ENCODE measurements around the gene DNAJC18. TPM values are rescaled to one million over a fixed set of nuclear protein-coding genes. Genes with fewer than 3 reads are reported as not detected.
"Not testable (repeated sequence)": the region's sequence is repeated elsewhere in the genome, so short reads cannot be mapped to it uniquely, and the experiment has no call there.

Gene DNAJC18
- polyA plus RNA-seq (2013, experiment 1 of 2; ENCODE audit: insufficient read length) = 29.8 TPM
- polyA plus RNA-seq (2013, experiment 2 of 2; ENCODE audit: insufficient read length) = 26.5 TPM

DNA sequence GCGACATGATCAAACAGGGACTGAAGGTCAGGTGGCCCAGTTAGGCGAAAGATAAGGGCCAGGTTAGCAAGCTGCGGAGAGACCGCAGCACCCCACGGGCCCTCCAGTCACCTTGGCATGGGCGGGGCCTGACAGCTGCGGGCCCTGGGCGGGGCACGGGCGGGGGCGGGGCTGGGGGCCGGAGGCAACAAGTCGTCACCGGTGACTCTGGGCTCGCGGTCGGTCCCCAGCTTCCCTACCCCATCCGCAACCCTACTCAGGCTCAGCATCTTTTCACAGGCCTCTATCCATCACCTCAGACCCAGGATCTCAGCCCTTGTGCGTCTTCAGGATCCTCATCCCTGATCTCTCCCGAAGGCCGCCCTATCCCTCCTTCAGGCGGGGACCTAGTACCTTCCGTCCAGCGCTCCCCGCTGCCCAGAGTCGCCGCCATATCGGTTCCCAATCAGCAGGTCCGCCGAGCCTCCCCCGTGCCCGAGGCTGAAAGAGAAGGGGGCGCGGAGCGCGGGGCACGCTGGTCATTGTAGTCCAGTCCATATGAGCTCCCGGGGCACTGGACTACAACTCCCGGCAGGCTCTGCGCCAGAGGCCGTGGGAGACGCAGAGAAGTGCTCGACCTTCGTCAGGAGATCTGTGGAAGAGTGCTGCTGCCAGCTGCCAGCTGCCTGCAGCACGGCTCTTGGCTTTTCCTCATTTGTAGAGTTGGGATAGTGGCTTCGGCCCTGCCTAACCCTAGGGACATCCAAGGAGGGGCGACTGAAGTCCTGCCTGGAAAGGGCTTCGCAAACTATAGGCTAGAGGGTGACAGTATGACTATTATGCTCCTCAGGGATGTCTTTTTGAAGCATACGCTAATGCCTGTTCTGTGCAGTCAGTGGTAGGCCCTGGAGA, at the start of gene DNAJC18:
Gene DNAJC18 (minus strand): TSS at position 513 of the 891 bp plus-strand sequence. CDS start 80 bp downstream, at position 433.
- DNase-seq = peak; percentile 90

DNA sequence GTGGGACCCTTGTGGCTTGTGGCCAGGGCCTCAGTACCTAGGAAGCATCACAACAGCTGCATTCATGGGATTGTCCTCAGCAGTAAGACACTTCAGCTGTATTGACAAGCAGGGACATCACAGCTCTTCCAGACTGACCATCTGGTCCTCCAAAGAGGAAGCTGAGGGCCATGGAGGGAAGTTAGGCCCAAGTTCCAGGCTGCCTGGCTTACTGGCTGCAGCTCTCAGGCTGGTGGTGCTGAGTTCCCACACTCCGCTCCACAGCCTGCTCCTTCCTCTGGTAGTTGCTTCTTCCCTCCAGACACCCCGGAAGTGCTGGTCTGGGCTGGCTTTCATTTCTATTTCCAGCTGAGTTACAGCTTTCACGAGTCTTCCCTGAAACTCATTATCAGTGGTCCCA, 48.9 kb upstream of the DNAJC18 start:
- DNase-seq = no peak

DNA sequence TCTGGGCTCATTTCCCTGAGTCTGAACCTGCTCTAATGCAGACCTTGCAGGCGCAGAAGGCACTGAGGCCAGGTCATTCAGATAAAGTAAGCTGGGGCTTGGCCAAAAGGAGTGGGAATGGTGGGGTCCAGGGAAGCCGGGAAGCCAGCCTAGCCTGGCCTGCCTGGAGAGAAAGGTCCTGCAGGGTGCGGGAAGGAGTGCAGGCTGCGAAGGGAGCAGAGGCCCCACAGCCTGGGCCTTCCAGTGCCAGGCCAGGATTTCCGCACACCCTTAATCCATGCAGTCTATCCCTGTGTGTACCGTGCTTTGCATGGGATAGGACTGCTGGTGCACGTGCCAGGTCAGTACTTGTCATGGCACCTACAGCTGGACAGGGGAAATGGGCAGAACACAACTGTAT, 46.9 kb upstream of the DNAJC18 start:
- DNase-seq = no peak

DNA sequence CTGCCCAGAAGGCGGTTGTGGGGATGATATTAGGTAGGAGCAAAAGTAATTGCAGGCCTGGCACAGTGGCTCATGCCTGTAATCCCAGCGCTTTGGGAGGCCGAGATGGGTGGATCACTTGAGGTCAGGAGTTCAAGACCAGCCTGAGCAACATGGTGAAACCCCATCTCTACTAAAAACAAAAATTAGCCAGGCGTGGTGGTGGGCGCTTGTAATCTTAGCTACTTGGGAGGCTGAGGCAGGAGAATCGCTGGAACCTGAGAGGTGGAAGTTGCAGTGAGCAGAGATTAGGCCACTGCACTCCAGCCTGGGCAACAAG, 43.5 kb upstream of the DNAJC18 start:
- DNase-seq = not testable (repeated sequence)

DNA sequence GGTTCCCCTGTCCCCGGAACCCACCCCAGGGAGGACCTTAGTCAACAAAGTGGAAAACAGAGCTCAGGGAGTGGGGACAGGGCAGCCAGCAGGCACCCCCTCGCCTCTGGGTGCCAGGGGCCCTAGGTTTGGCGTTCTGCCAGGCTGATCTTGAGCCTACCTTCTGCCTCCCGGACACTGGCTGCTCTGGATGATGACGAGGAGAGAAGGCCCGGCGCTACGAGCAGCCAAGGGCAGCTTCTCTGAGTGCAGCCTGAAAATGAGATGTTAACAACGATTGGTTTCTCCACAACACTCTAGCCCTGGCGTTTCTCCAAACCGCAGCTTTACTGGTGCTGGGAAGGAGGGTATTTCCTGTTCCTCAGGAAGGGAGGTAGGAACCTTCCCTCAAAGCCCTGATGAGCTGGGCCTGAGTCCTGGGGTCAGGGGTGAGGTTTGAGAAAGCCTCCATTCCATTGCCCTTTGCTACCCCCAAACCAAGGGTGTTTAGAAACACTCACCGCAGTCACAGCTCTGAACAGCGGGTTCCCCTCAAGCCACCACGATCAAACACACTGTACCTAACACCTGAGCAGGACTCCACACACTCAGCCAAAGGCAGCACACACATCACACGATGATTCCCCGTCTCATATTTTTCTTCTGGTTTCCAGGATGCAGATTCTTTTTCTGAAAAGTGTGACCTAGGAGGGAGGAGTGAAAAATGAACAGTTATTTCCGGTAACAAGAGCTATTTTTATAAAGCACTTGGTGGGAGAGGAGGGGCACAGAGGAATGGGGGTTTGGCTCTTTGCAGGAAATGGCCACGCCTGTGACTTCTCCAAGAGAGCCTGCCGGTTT, 42.9 kb upstream of the DNAJC18 start, which contains the start of gene STING1:
Gene STING1 (minus strand): TSS at position 709 of the 840 bp plus-strand sequence. CDS start 1,054 bp downstream, outside the sequence.
- DNase-seq = peak; percentile 98

DNA sequence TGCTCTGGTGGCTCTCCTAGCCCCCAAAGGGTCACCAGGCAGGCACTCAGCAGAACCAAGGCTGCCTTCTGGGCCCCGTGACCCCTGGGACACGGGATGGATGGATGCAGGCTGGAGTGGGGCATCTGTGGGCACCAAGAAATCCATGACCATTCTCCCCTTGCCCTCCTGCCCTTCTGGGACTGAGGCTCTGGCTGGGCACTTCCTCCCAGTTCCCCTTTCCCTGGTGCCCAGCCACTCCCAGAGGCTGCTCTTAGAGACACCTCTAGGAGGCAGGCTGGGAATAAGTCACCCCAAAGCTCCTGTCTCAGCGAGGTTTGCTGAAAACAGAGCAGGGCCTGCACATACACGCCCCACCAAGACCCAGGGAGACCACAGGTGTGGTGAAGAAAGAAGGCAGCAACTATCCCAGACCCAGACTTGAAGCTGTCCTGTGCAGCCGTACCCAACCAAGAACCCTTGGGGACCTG, 42.3 kb upstream of the DNAJC18 start:
- DNase-seq = peak; percentile 34

DNA sequence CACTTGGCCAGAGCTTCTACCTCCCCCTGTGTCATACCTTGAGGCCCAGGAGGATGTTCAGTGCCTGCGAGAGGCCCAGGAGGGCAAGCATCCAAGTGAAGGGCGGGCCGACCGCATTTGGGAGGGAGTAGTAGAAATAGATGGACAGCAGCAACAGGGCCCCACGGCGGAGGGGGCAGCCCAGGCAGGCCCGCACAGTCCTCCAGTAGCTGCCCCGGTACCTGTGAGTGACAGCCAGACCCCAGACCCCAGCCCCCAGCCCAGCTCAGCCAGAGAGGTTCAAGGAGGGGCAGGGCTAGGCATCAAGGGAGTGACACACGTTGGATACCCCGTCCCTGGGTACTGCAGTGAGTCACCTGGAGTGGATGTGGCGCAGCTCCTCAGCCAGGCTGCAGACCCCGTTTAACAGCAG, 41.8 kb upstream of the DNAJC18 start:
- DNase-seq = no peak

DNA sequence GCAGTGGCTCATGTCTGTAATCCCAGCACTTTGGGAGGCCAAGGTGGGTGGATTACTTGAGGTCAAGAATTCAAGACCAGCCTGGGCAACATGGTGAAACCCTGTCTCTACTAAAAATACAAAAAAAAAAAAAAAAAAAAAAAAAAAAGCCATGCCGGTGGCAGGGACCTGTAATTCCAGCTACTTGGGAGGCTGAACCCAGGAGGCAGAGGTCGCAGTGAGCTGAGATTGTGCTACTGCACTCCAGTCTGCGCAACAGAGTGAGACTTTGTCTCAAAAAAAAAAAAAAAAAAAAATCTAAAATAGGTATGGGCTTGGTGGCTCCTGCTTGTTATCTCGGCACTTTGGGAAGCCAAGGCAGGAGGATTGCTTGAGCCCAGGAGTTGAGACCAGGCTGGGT, 40.4 kb upstream of the DNAJC18 start:
- not testable (repeated sequence) for DNase-seq

DNA sequence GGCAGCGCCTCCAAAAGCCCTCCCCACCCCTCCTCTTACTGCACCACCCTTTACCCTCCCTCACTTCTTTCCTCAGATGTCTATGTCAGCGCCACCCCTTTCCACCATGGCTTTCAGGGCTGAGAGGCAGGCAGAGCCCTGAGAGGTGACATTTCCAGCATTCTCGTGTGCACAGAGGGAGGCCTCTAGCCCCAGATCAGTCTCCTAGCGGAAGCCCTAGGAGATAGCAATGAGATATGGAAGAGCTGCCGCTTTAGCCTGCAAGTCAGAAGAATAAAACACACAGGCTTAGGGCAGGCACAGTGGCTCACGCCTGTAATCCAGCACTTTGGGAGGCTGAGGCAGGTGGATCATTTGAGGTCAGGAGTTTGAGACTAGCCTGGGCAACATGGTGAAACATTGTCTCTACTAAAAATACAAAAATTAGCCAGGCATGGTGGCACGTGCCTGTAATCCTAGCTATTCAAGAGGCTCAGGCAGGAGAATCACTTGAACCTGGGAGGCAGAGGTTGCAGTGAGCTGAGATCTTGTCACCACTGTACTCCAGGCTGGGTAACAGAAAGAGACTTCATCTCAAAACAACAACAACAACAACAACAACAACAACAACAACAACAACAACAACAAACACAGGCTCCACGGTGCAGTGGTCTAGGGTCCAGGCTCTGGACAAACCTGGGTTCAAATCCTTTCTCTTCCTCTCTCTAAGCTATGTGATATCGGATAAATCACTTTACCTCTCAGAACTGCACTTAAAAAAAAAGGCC, 39.5 kb upstream of the DNAJC18 start:
- DNase-seq = not testable (repeated sequence)

DNA sequence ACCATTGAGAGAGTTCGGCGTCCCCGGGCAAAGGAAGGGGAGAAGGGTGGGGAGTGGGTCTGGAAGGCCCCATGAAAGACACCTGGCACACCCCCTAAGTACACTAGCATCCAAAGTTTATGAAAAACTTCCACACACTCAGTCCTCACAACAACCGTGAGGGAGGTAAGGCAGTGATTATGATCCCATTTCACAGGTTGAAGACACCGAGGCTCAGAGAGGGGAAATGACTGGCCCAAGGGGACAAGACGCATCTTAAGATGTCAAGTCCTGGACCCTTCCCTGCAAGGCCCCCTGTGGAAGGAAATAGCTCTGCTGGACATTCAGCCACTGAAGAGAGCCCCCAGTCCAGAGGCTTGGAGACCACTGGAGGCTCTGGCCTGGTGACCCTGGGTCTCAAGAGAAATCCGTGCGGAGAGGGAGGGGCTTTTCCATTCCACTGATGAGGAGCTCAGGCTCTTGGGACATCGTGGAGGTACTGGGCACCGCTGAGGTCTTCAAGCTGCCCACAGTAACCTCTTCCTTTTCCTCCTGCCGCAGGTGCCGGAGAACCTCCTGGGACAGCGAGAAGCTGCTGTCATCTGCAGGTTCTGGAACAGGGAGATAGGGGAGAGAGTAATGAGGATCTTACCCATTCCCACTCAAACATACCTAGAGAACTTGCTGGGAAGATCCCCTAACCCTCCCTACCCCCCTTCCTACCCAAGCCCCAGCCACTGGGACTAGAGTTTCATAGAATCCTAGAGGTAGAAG, 36.7 kb upstream of the DNAJC18 start:
- no peak for DNase-seq

DNA sequence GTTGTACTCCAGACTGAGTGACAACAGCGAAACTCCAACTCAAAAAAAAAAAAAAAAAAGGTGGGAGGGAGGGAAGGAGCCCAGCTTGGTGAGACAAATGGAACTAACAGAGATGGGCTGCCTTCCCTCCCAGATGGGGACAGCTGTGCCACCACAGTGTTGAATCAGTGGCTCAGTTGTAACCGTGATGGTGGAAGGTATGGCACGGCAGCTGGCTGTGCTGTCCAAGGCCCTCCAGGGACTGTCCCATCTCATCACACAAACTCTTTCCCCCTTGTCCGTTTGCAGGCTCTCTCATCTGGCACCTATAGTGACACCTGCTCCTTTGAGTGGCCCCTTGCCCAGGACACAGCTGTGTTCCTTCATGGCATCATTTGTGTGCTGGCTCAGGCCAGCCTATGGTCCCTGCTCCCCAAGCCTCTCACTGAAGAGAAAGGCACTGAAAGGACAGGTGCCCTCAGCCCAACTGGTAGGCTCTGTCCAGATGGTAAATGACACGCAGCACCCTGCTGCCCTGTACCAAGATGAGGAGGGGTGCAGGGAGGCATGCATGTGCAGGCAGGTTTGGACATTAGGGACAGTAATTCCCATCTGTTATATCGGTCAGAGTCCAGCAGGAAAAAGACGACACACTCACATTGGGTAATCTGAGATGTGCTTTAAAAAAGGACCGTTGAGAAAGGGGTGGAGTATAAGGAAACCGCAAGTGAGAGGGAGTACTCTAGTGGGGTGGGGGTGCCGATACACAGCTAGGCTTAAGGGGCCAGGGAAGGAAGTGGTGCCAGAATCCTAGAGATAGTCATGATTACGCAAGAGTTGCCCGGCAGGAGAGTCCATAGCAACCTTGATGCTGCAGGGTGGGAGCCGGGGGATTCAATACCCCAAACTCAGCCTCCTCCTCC, 35.8 kb upstream of the DNAJC18 start:
- DNase-seq = peak; percentile 81

DNA sequence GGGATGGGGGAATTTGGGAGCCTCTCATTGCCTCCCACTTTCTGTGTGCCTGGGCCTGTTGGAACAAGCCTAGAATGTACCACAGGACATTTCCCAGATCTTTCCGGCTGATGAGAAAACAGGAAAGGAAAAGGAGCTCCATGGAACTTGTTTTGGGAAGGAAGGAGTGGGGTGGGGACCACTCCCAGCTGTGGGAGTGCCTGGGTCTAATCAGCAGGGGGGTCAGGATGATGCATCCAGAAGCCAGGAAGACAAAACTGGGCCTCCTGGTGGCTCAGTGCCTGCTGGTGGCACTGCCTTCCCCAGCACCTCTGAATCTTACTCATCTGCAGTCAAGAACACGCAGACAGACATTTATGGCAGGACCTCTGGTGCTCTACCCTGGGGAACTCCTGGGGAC, 34.2 kb upstream of the DNAJC18 start:
- peak; percentile 27 for DNase-seq

DNA sequence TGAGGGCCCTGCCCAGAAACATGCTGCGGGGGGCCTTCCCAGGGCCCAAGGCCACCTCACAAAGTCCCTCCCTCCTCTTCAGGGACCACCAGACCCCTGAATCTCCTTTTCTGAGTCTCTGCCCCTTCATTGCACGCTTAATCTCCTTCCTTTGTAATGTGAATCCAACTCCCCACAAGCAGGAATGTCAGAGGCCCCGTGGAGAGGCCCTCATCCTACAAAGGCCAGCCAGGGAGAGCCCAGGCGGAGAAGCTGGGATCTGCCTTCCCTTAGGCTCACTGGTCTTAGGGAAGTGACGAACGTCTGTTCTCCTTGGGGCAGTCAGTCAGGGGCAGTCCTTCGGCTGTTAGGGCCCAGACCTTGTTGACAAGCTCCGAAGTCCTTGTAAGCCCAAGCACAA, 33.8 kb upstream of the DNAJC18 start:
- DNase-seq = peak; percentile 22

DNA sequence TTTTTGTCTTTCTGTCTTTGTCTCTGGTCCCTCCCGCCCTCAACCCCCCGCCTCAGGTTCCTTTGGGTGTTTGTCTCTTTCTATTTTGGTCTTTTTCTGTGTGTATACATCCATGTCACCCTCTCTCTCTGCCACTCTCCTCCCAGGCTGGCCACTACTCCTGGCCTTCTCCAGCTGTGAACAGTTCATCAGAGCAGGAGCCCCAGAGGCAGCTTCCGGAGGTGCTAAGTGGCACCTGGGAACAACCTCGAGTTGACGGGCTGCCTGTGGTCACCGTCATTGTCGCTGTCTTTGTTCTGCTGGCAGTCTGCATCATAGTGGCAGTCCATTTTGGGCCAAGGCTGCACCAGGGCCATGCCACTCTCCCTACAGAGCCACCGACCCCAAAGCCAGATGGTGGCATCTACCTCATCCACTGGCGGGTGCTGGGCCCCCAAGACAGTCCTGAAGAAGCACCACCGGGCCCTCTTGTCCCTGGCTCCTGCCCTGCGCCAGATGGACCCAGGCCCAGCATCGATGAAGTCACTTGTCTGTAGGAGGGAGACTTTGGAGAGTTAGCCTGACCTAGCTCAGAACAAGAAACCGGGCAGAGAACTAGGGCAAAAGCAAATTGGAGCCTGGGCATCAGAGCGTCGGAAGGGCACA, 33.2 kb upstream of the DNAJC18 start:
- no peak for DNase-seq

DNA sequence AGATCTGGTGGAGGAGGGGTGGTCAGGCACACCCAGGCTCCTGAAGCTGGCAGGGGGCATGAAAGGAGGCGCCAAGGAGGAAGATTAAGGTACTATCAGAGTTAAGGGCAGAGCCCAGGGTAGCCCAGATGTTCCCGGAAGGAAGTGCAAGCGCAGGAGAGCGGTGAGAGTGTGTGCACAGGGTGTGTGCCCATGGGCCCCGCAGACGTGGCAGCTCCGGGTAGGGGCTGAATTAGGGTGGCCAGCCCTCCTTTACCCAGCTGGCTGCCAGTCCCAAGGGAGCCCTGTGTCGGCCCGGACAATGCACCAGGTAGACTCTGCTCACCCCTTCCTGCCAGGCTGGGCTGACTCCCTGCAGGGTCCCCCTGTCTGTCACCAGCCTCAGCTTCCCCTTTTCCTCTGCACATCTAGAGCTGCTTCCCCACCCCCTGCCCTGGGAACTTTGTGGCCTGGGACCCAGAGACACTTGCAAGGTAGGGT, 31.5 kb upstream of the DNAJC18 start, which contains the start of gene SMIM33:
Gene SMIM33 (plus strand): TSS at position 184 of the 480 bp plus-strand sequence. CDS start 118 bp downstream, at position 302.
- no peak for DNase-seq

DNA sequence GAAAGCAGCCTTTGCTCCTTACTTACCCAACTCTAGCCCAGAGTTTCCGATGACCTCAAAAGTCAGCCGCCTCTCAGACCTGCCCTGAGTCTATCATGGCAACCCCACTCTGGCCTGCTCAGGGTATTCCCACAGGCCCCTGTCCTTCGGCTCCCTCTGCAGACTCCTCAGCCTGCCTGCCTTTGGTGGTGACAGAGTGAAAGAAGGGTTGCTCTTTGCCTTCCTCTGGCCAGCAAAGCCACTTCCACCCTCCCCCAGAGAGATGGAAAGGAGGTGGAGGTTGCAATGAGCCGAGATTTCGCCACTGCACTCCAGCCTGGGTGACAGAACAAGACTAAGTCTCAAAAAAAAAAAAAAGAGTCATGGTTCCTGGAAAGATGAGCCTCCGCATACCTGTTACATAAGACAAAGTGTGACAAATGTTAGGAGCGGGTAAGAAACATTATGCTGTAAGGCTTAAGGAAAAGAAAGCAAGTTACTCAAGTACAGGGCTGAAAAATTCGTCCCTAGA, 29.2 kb upstream of the DNAJC18 start:
- no peak for DNase-seq

DNA sequence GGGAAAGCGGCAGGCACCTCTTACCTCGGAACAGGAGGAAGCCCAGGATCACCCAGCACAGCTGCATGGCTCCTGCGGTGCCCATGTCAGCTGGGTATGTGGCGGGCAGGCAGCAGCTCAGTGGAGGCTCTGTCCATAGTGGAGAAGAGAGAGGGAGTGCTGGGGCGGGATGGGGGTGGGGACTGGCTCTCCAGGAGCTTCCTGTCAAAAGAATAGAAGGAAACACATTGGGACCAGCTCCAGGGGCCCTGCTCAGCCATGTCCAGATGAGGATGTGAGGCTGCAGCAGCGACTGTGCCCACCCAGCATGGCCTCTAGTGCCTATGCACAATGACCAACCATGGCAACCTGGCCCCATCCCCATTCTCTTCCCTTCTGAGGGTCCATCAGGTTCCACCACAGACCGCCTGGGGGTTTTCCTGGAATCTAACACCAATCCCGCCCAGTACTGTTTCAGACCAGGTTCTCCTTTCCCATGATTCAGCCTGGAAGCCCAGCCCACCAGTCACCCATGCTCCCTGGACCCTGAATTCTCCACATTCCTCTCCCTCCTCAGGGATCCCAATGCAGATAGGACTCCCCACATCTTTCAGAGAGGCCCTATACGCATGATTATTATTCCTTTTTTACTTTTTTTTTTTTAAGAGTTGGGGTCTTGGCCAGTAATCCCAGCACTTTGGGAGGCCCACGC, 23.4 kb upstream of the DNAJC18 start, which contains the start of gene ECSCR:
Gene ECSCR (minus strand): TSS at position 158 of the 691 bp plus-strand sequence. CDS start 73 bp downstream, at position 85.
- DNase-seq = peak; percentile 35

DNA sequence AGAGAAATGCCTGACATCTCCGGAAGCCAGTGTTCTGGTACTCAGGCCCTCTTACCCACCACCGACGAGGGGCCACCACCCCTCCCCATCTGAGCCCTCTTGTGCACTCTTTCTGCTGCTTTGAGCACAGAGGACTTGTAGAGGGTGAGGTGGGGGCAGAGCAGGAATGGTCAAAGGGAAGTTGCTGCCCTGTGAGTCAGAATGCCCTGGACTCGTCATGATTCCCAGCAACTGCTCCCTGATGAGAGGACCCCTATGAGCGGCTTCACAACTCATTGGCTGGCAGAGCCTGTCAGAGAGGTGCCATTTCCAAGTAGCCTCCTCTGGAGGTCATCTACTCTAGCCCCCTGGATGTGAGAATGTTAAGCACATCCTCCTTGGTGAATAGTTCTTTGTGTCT, 22.4 kb upstream of the DNAJC18 start:
- DNase-seq = peak; percentile 40

DNA sequence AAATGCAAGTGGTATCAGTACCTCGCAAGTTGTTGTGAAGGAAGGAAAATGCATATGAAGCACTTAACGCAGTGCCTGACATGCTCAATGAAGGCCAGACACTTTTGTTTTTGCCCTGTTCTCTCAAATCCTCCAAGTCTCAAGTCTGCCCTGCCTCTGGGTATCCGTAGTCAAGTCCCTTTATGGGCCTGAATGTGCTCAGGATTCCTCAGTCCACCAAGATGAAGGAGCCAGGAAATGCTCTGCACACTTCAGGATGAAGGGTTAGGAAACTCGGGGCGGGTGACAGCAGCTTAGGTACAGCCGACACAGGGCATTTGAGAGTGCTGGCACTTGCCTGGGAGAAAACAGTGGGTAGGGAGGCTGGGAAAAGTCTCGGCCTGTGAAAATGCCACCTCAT, 21.9 kb upstream of the DNAJC18 start:
- no peak for DNase-seq

All from fibroblast of skin of abdomen (primary cell).